Measurements from ENCODE around the gene IMMP2L.

Gene IMMP2L

DNA sequence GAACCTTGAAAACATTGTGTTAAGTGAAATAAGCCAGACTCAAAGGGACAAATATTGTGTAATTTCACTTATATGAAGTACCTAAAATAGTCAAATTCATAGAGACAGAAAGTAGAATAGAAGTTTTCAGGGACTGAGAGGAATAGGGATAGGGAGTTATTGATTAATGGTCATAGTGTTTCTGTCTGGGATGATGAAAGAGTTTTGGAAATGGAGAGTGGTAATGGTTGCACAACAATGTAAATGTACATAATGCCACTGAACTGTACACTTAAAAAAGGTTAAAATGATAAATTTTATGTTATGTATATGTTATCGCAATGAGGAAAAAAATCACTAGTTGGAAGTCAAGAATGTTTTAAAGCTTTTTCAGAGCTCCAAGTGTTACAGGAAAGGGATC is 33.5 kb upstream of the IMMP2L start:
- no peak for ATAC-seq (ENCODE audit: low read depth)
- no peaks in the 10 kb centered on the region for H3K4me1 ChIP-seq (ENCODE audit: insufficient read depth, poor library complexity, severe bottlenecking)
- TF ChIP-seq, protein P1, sequence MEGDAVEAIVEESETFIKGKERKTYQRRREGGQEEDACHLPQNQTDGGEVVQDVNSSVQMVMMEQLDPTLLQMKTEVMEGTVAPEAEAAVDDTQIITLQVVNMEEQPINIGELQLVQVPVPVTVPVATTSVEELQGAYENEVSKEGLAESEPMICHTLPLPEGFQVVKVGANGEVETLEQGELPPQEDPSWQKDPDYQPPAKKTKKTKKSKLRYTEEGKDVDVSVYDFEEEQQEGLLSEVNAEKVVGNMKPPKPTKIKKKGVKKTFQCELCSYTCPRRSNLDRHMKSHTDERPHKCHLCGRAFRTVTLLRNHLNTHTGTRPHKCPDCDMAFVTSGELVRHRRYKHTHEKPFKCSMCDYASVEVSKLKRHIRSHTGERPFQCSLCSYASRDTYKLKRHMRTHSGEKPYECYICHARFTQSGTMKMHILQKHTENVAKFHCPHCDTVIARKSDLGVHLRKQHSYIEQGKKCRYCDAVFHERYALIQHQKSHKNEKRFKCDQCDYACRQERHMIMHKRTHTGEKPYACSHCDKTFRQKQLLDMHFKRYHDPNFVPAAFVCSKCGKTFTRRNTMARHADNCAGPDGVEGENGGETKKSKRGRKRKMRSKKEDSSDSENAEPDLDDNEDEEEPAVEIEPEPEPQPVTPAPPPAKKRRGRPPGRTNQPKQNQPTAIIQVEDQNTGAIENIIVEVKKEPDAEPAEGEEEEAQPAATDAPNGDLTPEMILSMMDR (IDR thresholded peaks at IDR 0.05; ENCODE audit: poor library complexity, severe bottlenecking), result no peak

DNA sequence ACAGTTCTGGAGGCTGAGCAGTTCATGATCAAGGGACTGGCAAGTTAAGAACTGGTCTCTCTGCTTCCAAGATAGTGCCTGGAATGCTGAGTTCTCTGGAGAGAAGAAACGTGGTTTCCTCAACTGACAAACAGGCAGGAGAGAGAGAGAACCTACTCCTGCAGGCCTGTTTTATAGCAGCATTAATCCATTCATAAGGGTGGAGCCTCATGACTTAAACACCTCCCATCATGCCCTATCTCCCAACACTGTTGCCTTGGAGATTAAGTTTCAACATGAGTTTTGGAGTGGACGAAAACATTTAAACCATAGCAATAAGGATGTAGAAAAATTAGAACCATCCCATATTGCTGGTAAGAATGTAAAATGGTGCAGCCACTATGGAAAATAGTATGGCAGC is 32.3 kb upstream of the IMMP2L start:
- DNase-seq (ENCODE audit: low spot score), result no peak
- Histone ChIP-seq H3K27me3 (ENCODE audit: insufficient read depth, poor library complexity, severe bottlenecking) (peaks cover 4% of the 10 kb centered on the region), H3K9me3 (ENCODE audit: severe bottlenecking) (peaks cover 7% of the 10 kb centered on the region), H3K27ac (ENCODE audit: poor library complexity, severe bottlenecking) (no peak overlapping the region), H3K4me3 (ENCODE audit: severe bottlenecking) (no peak overlapping the region), H3K36me3 (ENCODE audit: low read depth) (peaks cover 4% of the 10 kb centered on the region; the same call in 1 of the 2 replicates), H3K4me1 (ENCODE audit: insufficient read depth, poor library complexity, severe bottlenecking) (no peaks in the 10 kb centered on the region)
- no peak for ATAC-seq (ENCODE audit: low read depth)
- TF ChIP-seq, protein P1 (IDR thresholded peaks at IDR 0.05; ENCODE audit: poor library complexity, severe bottlenecking), result no peak

More for the DNA sequence above, 33.5 kb upstream of the IMMP2L start:
- H3K36me3 ChIP-seq (ENCODE audit: low read depth), result peaks cover 4% of the 10 kb centered on the region; the same call in 1 of the 2 replicates
- peaks cover 7% of the 10 kb centered on the region for H3K9me3 ChIP-seq (ENCODE audit: severe bottlenecking)
- H3K27me3 ChIP-seq (ENCODE audit: insufficient read depth, poor library complexity, severe bottlenecking), result peaks cover 4% of the 10 kb centered on the region
- DNase-seq (ENCODE audit: low spot score), result no peak
- H3K4me3 ChIP-seq (ENCODE audit: severe bottlenecking), result no peak overlapping the region
- H3K27ac ChIP-seq (ENCODE audit: poor library complexity, severe bottlenecking), result no peak overlapping the region

GRCh38 chr7:111593343-111593742 is 31.1 kb upstream of the IMMP2L start:
- Histone ChIP-seq H3K36me3 (ENCODE audit: low read depth) (peaks cover 4% of the 10 kb centered on the region; the same call in 1 of the 2 replicates), H3K4me1 (ENCODE audit: insufficient read depth, poor library complexity, severe bottlenecking) (no peaks in the 10 kb centered on the region), H3K27me3 (ENCODE audit: insufficient read depth, poor library complexity, severe bottlenecking) (peaks cover 4% of the 10 kb centered on the region), H3K9me3 (ENCODE audit: severe bottlenecking) (peaks cover 7% of the 10 kb centered on the region), H3K4me3 (ENCODE audit: severe bottlenecking) (no peak overlapping the region), H3K27ac (ENCODE audit: poor library complexity, severe bottlenecking) (no peak overlapping the region)
- TF ChIP-seq, protein P1 (IDR thresholded peaks at IDR 0.05; ENCODE audit: poor library complexity, severe bottlenecking), result no peak
- no peak for ATAC-seq (ENCODE audit: low read depth)
- DNase-seq (ENCODE audit: low spot score), result no peak

DNA sequence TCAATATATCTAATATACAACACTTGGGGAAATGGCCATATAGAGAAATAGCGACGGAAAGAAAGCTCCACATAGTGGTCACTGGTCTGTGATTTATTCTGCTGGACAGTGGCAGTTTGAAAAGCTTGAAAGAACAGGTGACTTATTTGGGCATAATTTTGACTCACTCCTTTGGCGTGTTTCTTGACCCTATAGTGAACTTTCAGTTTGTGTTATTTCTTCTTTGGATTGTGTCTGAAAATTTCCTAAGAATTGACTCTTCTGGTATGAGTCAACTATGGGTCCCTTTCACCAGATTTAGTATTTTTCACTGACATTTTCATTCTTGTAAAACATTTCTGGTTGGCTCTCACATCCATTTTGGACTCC is 25.8 kb upstream of the IMMP2L start:
- ATAC-seq (ENCODE audit: low read depth), result peak; percentile 45; the same call in 2 of the 3 replicates
- TF ChIP-seq, protein P1 (IDR thresholded peaks at IDR 0.05; ENCODE audit: poor library complexity, severe bottlenecking), result no peak
- Histone ChIP-seq H3K27ac (ENCODE audit: poor library complexity, severe bottlenecking) (no peak overlapping the region), H3K9me3 (ENCODE audit: severe bottlenecking) (peaks cover 7% of the 10 kb centered on the region), H3K4me1 (ENCODE audit: insufficient read depth, poor library complexity, severe bottlenecking) (no peaks in the 10 kb centered on the region), H3K4me3 (ENCODE audit: severe bottlenecking) (no peak overlapping the region), H3K27me3 (ENCODE audit: insufficient read depth, poor library complexity, severe bottlenecking) (peaks cover 4% of the 10 kb centered on the region), H3K36me3 (ENCODE audit: low read depth) (peaks cover 4% of the 10 kb centered on the region; the same call in 1 of the 2 replicates)
- DNase-seq (ENCODE audit: low spot score), result no peak

GRCh38 chr7:111587410-111588064 is 25.2 kb upstream of the IMMP2L start:
- H3K27me3 ChIP-seq (ENCODE audit: insufficient read depth, poor library complexity, severe bottlenecking), result peaks cover 3% of the 10 kb centered on the region
- TF ChIP-seq, protein P1 (IDR thresholded peaks at IDR 0.05; ENCODE audit: poor library complexity, severe bottlenecking), result no peak
- peaks cover 6% of the 10 kb centered on the region for H3K9me3 ChIP-seq (ENCODE audit: severe bottlenecking)
- no peak for DNase-seq (ENCODE audit: low spot score)
- no peak overlapping the region for H3K27ac ChIP-seq (ENCODE audit: poor library complexity, severe bottlenecking)
- no peak for ATAC-seq (ENCODE audit: low read depth)
- no peak overlapping the region for H3K4me3 ChIP-seq (ENCODE audit: severe bottlenecking)
- H3K4me1 ChIP-seq (ENCODE audit: insufficient read depth, poor library complexity, severe bottlenecking), result no peaks in the 10 kb centered on the region
- H3K36me3 ChIP-seq (ENCODE audit: low read depth), result peaks cover 4% of the 10 kb centered on the region; the same call in 1 of the 2 replicates

All from RWPE2 (cell line).